ENCODE results near the gene P2RY8. TPM values are rescaled to one million over a fixed set of nuclear protein-coding genes. Genes with fewer than 3 reads are reported as not detected.
"Not testable (repeated sequence)": the region's sequence is repeated elsewhere in the genome, so short reads cannot be mapped to it uniquely, and the experiment has no call there.

Gene P2RY8
- polyA plus RNA-seq, 4 donors, result 0.22 to 2.1 (median 1.2) TPM

DNA sequence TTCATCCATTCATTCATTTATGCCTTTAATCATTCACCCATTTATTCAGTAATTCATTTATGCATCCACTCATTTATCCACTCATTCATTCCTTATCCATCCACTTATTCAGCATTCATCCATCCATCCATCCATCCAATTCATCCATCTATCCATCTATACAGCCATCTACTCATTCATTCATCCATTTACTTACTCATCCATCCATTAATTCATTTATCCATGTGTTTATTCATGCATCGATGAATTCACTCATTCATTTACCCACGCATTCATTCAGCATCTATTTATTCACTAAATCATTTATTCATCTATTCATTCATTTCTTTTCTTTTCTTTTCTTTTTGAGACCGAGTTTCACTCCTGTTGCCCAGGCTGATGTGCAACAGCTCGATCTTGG, 10.4 kb downstream of the P2RY8 start:
- FAIRE-seq, result no peak
- Histone ChIP-seq H3K4me3 (ENCODE audit: low read depth in 1 of 3, low read length in 3 of 3) (no peak overlapping the region), H3K4me1 (ENCODE audit: control insufficient read depth in 3 of 3, insufficient read depth in 2 of 3, low read depth in 1 of 3, low read length in 2 of 3) (no peaks in the 10 kb centered on the region), H3K27ac (ENCODE audit: low read depth in 1 of 3, low read length in 2 of 3) (no peak overlapping the region), H3K36me3 (ENCODE audit: control insufficient read depth in 3 of 3, insufficient read depth in 2 of 3, low read depth in 1 of 3, low read length in 3 of 3) (no peaks in the 10 kb centered on the region), H3K27me3 (ENCODE audit: control insufficient read depth in 3 of 3, insufficient read depth in 3 of 3, low read length in 3 of 3) (no peaks in the 10 kb centered on the region), H3K9me3 (ENCODE audit: control insufficient read depth in 2 of 2, insufficient read depth in 1 of 2, low read depth in 1 of 2, low read length in 1 of 2) (peaks cover 0 to 14% of the 10 kb centered on the region in 2 donors)
- DNase-seq, result no peak
- WGBS, 3 donors, result 90 to 92% (median 91%) methylated on average over 4 of the region's 4 CpGs

- H3K27ac ChIP-seq (ENCODE audit: low read depth in 1 of 3, low read length in 2 of 3), result no peak overlapping the region
- WGBS, 3 donors, result 82 to 86% (median 83%) methylated on average over 6 of the region's 6 CpGs
- FAIRE-seq, result no peak
- H3K9me3 ChIP-seq (ENCODE audit: control insufficient read depth in 2 of 2, insufficient read depth in 1 of 2, low read depth in 1 of 2, low read length in 1 of 2), result peaks cover 0 to 17% of the 10 kb centered on the region in 2 donors
- H3K4me1 ChIP-seq (ENCODE audit: control insufficient read depth in 3 of 3, insufficient read depth in 2 of 3, low read depth in 1 of 3, low read length in 2 of 3), result no peaks in the 10 kb centered on the region
- H3K36me3 ChIP-seq (ENCODE audit: control insufficient read depth in 3 of 3, insufficient read depth in 2 of 3, low read depth in 1 of 3, low read length in 3 of 3), result no peaks in the 10 kb centered on the region
- H3K4me3 ChIP-seq (ENCODE audit: low read depth in 1 of 3, low read length in 3 of 3), result no peak overlapping the region
- no peak for DNase-seq
- no peaks in the 10 kb centered on the region for H3K27me3 ChIP-seq (ENCODE audit: control insufficient read depth in 3 of 3, insufficient read depth in 3 of 3, low read length in 3 of 3)
Measured at GRCh38 chrX:1525583-1526355, 11.2 kb downstream of the P2RY8 start.

- no peaks in the 10 kb centered on the region for H3K4me1 ChIP-seq (ENCODE audit: control insufficient read depth in 3 of 3, insufficient read depth in 2 of 3, low read depth in 1 of 3, low read length in 2 of 3)
- DNase-seq, result no peak
- H3K27ac ChIP-seq (ENCODE audit: low read depth in 1 of 3, low read length in 2 of 3), result no peak overlapping the region
Measured at GRCh38 chrX:1524874-1525582, 12.0 kb downstream of the P2RY8 start.

DNA sequence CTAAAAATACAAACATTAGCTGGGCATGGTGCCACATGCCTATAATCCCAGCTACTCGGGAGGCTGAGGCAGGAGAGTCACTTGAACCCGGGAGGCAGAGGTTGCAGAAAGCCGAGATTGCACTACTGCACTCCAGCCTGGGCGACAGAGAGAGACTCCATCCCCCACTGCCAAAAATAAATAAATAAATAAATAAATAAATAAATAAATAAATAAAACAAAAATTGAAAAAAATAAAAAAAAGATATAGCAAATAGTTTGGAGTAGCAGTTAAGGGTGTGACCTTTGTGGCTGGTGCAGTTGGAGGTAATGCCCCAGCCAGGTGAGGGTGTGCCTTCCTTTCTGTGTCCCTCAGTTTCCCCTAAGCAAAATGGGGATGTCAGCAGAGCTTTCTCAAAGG, 14.1 kb downstream of the P2RY8 start:
- not testable (repeated sequence) for H3K4me3 ChIP-seq (ENCODE audit: low read depth in 1 of 3, low read length in 3 of 3); DNase-seq; FAIRE-seq; H3K27ac ChIP-seq (ENCODE audit: low read depth in 1 of 3, low read length in 2 of 3); H3K36me3 ChIP-seq (ENCODE audit: control insufficient read depth in 3 of 3, insufficient read depth in 2 of 3, low read depth in 1 of 3, low read length in 3 of 3); H3K4me1 ChIP-seq (ENCODE audit: control insufficient read depth in 3 of 3, insufficient read depth in 2 of 3, low read depth in 1 of 3, low read length in 2 of 3); H3K27me3 ChIP-seq (ENCODE audit: control insufficient read depth in 3 of 3, insufficient read depth in 3 of 3, low read length in 3 of 3)
- 69 to 71% (median 70%) methylated on average over 4 of the region's 4 CpGs for WGBS, 3 donors
- peaks cover 0 to 16% of the 10 kb centered on the region in 2 donors for H3K9me3 ChIP-seq (ENCODE audit: control insufficient read depth in 2 of 2, insufficient read depth in 1 of 2, low read depth in 1 of 2, low read length in 1 of 2)

More at GRCh38 chrX:1524874-1525582, 12.0 kb downstream of the P2RY8 start:
- no peak for FAIRE-seq
- H3K36me3 ChIP-seq (ENCODE audit: control insufficient read depth in 3 of 3, insufficient read depth in 2 of 3, low read depth in 1 of 3, low read length in 3 of 3), result no peaks in the 10 kb centered on the region
- no peak overlapping the region for H3K4me3 ChIP-seq (ENCODE audit: low read depth in 1 of 3, low read length in 3 of 3)
- H3K27me3 ChIP-seq (ENCODE audit: control insufficient read depth in 3 of 3, insufficient read depth in 3 of 3, low read length in 3 of 3), result no peaks in the 10 kb centered on the region
- peaks cover 0 to 17% of the 10 kb centered on the region in 2 donors for H3K9me3 ChIP-seq (ENCODE audit: control insufficient read depth in 2 of 2, insufficient read depth in 1 of 2, low read depth in 1 of 2, low read length in 1 of 2)
- WGBS, 3 donors, result 65 to 82% (median 71%) methylated on average over 4 of the region's 4 CpGs

DNA sequence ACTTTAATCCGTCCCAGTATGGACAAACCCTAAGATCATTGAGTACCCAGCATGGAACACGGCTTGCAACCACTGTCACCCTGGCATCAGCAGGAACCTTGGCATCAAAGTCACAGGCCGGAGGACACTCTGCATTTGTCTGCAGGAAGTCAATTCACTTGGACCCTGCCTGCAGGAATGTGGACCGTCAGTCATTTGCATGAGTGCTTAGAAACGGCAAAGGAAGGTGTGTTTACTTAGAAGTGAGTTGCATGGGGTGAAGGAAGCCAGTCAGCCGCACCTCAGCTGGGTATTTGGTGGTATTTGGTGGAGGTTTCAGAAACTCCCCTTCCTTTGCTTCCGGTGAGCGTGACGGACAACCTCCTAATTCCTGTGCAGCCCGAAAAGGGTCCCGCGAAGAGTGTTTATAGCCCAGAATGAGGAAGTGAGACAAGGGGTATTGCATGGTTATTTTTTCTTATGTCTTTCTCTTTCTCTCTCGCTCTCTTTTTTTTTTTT, 15.5 kb downstream of the P2RY8 start:
- no peak for DNase-seq
- no peaks in the 10 kb centered on the region for H3K36me3 ChIP-seq (ENCODE audit: control insufficient read depth in 3 of 3, insufficient read depth in 2 of 3, low read depth in 1 of 3, low read length in 3 of 3)
- H3K4me1 ChIP-seq (ENCODE audit: control insufficient read depth in 3 of 3, insufficient read depth in 2 of 3, low read depth in 1 of 3, low read length in 2 of 3), result no peaks in the 10 kb centered on the region
- peaks cover 0 to 16% of the 10 kb centered on the region in 2 donors for H3K9me3 ChIP-seq (ENCODE audit: control insufficient read depth in 2 of 2, insufficient read depth in 1 of 2, low read depth in 1 of 2, low read length in 1 of 2)
- H3K27me3 ChIP-seq (ENCODE audit: control insufficient read depth in 3 of 3, insufficient read depth in 3 of 3, low read length in 3 of 3), result no peaks in the 10 kb centered on the region
- H3K4me3 ChIP-seq (ENCODE audit: low read depth in 1 of 3, low read length in 3 of 3), result no peak overlapping the region
- WGBS, 3 donors, result 39 to 62% (median 45%) methylated on average over 12 to 13 of the region's 13 CpGs
- FAIRE-seq, result no peak
- no peak overlapping the region for H3K27ac ChIP-seq (ENCODE audit: low read depth in 1 of 3, low read length in 2 of 3)

GRCh38 chrX:1520350-1520749, 16.6 kb downstream of the P2RY8 start:
- H3K27me3 ChIP-seq (ENCODE audit: control insufficient read depth in 3 of 3, insufficient read depth in 3 of 3, low read length in 3 of 3), result no peaks in the 10 kb centered on the region
- H3K9me3 ChIP-seq (ENCODE audit: control insufficient read depth in 2 of 2, insufficient read depth in 1 of 2, low read depth in 1 of 2, low read length in 1 of 2), result peaks cover 0 to 16% of the 10 kb centered on the region in 2 donors
- WGBS, 3 donors, result 62 to 93% (median 74%) methylated on average over 2 of the region's 2 CpGs
- H3K36me3 ChIP-seq (ENCODE audit: control insufficient read depth in 3 of 3, insufficient read depth in 2 of 3, low read depth in 1 of 3, low read length in 3 of 3), result no peaks in the 10 kb centered on the region
- DNase-seq, result no peak
- no peak overlapping the region for H3K4me3 ChIP-seq (ENCODE audit: low read depth in 1 of 3, low read length in 3 of 3)
- FAIRE-seq, result no peak
- no peak overlapping the region for H3K27ac ChIP-seq (ENCODE audit: low read depth in 1 of 3, low read length in 2 of 3)
- no peaks in the 10 kb centered on the region for H3K4me1 ChIP-seq (ENCODE audit: control insufficient read depth in 3 of 3, insufficient read depth in 2 of 3, low read depth in 1 of 3, low read length in 2 of 3)

GRCh38 chrX:1519022-1519497, 17.9 kb downstream of the P2RY8 start:
- FAIRE-seq, result no peak
- WGBS, 3 donors, result 96 to 100% (median 99%) methylated on average over 2 of the region's 2 CpGs
- no peak overlapping the region for H3K4me3 ChIP-seq (ENCODE audit: low read depth in 1 of 3, low read length in 3 of 3)
- DNase-seq, result no peak
- no peak overlapping the region for H3K27ac ChIP-seq (ENCODE audit: low read depth in 1 of 3, low read length in 2 of 3)
- no peaks in the 10 kb centered on the region for H3K36me3 ChIP-seq (ENCODE audit: control insufficient read depth in 3 of 3, insufficient read depth in 2 of 3, low read depth in 1 of 3, low read length in 3 of 3)
- no peaks in the 10 kb centered on the region for H3K27me3 ChIP-seq (ENCODE audit: control insufficient read depth in 3 of 3, insufficient read depth in 3 of 3, low read length in 3 of 3)
- no peaks in the 10 kb centered on the region for H3K4me1 ChIP-seq (ENCODE audit: control insufficient read depth in 3 of 3, insufficient read depth in 2 of 3, low read depth in 1 of 3, low read length in 2 of 3)
- peaks cover 0 to 16% of the 10 kb centered on the region in 2 donors for H3K9me3 ChIP-seq (ENCODE audit: control insufficient read depth in 2 of 2, insufficient read depth in 1 of 2, low read depth in 1 of 2, low read length in 1 of 2)

DNA sequence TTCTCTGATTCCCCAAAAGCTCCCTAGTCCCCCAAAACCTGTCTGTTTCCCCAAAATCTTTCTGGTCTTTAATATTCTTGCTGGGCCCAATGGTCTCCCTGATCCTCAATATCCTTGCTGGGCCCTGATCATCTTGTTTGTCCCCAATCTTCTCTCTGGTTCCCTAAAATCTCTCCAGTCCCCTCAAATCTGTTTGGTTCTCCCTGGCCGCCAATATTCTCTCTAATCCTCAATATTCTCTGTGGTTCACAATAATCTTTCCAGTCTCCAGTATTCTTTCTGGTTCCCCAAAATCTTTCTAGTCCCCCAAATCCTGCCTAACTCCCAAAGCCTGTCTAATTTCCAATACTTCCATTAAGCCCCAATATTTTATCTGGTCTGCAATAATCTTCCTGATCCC, 18.5 kb downstream of the P2RY8 start:
- no peaks in the 10 kb centered on the region for H3K4me1 ChIP-seq (ENCODE audit: control insufficient read depth in 3 of 3, insufficient read depth in 2 of 3, low read depth in 1 of 3, low read length in 2 of 3)
- FAIRE-seq (no peak), DNase-seq (no peak)
- H3K27ac ChIP-seq (ENCODE audit: low read depth in 1 of 3, low read length in 2 of 3), result no peak overlapping the region
- no peaks in the 10 kb centered on the region for H3K27me3 ChIP-seq (ENCODE audit: control insufficient read depth in 3 of 3, insufficient read depth in 3 of 3, low read length in 3 of 3)
- WGBS, 3 donors, result 89 to 96% (median 93%) methylated on average over 1 of the region's 1 CpG
- H3K36me3 ChIP-seq (ENCODE audit: control insufficient read depth in 3 of 3, insufficient read depth in 2 of 3, low read depth in 1 of 3, low read length in 3 of 3), result no peaks in the 10 kb centered on the region
- no peak overlapping the region for H3K4me3 ChIP-seq (ENCODE audit: low read depth in 1 of 3, low read length in 3 of 3)
- peaks cover 0 to 16% of the 10 kb centered on the region in 2 donors for H3K9me3 ChIP-seq (ENCODE audit: control insufficient read depth in 2 of 2, insufficient read depth in 1 of 2, low read depth in 1 of 2, low read length in 1 of 2)
